ENCODE data around the gene HTRA3. TPM values are rescaled to one million over a fixed set of nuclear protein-coding genes. Genes with fewer than 3 reads are reported as not detected.

Gene HTRA3
- total RNA-seq, 4 donors from 2014 or later, result 3.3 to 22.5 (median 10.3) TPM

DNA sequence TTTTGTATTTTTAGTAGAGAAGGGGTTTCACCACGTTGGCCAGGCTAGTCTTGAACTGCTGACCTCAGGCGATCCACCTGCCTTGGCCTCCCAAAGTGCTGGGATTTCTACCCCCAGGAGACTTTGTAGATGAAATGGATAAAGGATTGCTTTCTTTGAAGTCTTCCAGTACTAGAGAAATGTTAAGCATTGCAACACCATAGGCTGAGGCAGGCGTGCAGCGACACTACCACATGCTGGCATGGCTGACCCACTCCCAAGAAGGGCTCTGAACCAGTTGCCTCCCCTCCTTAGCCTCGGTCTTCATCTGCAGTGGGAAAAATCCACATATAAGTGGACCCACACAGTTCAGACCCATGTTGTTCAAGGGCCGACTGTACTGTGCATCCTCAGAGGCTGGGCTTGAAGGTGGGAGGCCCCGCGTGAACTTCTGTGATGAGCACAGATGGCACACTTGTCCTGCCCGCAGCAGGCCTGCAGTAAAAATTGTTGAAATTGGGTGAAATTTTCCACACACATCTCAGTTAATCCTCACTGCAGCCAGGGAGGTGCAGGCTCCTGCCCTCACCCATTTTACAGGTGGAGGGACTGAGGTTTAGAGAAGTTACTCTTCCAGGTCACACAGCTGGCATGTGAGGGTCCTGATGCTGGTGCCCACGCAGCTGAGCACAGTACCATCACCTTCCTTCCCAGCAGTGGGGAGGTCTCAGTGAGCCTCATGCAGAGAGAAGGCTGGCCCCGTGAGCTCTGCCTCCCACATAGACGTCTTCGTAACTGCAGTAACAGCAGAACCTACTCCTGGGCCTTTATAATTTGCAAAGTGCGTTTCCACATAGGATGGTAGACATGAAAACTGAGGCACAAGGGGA is 35.5 kb downstream of the HTRA3 start:
- H3K27me3 ChIP-seq, result peaks cover 13% of the 10 kb centered on the region
- no peaks in the 10 kb centered on the region for H3K9me3 ChIP-seq
- no peak overlapping the region for H3K27ac ChIP-seq
- H3K4me3 ChIP-seq, result no peak overlapping the region
- TF ChIP-seq, protein P1, sequence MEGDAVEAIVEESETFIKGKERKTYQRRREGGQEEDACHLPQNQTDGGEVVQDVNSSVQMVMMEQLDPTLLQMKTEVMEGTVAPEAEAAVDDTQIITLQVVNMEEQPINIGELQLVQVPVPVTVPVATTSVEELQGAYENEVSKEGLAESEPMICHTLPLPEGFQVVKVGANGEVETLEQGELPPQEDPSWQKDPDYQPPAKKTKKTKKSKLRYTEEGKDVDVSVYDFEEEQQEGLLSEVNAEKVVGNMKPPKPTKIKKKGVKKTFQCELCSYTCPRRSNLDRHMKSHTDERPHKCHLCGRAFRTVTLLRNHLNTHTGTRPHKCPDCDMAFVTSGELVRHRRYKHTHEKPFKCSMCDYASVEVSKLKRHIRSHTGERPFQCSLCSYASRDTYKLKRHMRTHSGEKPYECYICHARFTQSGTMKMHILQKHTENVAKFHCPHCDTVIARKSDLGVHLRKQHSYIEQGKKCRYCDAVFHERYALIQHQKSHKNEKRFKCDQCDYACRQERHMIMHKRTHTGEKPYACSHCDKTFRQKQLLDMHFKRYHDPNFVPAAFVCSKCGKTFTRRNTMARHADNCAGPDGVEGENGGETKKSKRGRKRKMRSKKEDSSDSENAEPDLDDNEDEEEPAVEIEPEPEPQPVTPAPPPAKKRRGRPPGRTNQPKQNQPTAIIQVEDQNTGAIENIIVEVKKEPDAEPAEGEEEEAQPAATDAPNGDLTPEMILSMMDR (IDR thresholded peaks at IDR 0.05), result no peak
- TF ChIP-seq POLR2A (IDR thresholded peaks at IDR 0.05) (no peak), EP300 (IDR thresholded peaks at IDR 0.05) (no peak), POLR2AphosphoS5 (IDR thresholded peaks at IDR 0.05) (no peak)
- peaks cover 18% of the 10 kb centered on the region for H3K4me1 ChIP-seq
- no peaks in the 10 kb centered on the region for H3K36me3 ChIP-seq
- DNase-seq (ENCODE audit: low spot score in 2 of 2), result peak in 1 of 2 donors; percentile 42
- 80% methylated on average over 13 of the region's 14 CpGs for WGBS

DNA sequence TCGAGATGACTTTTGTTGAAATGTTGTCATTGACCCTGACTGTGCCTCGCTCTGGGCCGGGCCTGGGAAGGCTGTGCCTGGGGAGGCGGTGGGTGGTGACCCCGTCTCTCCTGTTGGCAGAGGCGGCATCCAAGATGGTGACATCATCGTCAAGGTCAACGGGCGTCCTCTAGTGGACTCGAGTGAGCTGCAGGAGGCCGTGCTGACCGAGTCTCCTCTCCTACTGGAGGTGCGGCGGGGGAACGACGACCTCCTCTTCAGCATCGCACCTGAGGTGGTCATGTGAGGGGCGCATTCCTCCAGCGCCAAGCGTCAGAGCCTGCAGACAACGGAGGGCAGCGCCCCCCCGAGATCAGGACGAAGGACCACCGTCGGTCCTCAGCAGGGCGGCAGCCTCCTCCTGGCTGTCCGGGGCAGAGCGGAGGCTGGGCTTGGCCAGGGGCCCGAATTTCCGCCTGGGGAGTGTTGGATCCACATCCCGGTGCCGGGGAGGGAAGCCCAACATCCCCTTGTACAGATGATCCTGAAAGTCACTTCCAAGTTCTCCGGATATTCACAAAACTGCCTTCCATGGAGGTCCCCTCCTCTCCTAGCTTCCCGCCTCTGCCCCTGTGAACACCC is 36.4 kb downstream of the HTRA3 start:
- peak; percentile 71 to 74 for DNase-seq (ENCODE audit: low spot score in 2 of 2)
- TF ChIP-seq, protein P1 (IDR thresholded peaks at IDR 0.05), result no peak
- TF ChIP-seq POLR2A (IDR thresholded peaks at IDR 0.05) (no peak), EP300 (IDR thresholded peaks at IDR 0.05) (no peak), POLR2AphosphoS5 (IDR thresholded peaks at IDR 0.05) (no peak)
- WGBS, result 93% methylated on average over 17 of the region's 35 CpGs
- Histone ChIP-seq H3K4me1 (peaks cover 18% of the 10 kb centered on the region), H3K36me3 (no peaks in the 10 kb centered on the region), H3K9me3 (no peaks in the 10 kb centered on the region), H3K27ac (no peak overlapping the region), H3K27me3 (peaks cover 13% of the 10 kb centered on the region), H3K4me3 (no peak overlapping the region)

DNA sequence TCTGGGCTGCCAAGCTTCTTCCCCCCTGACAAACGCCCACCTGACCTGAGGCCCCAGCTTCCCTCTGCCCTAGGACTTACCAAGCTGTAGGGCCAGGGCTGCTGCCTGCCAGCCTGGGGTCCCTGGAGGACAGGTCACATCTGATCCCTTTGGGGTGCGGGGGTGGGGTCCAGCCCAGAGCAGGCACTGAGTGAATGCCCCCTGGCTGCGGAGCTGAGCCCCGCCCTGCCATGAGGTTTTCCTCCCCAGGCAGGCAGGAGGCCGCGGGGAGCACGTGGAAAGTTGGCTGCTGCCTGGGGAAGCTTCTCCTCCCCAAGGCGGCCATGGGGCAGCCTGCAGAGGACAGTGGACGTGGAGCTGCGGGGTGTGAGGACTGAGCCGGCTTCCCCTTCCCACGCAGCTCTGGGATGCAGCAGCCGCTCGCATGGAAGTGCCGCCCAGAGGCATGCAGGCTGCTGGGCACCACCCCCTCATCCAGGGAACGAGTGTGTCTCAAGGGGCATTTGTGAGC is 37.0 kb downstream of the HTRA3 start:
- DNase-seq (ENCODE audit: low spot score in 2 of 2), result peak; percentile 65 to 74

DNA sequence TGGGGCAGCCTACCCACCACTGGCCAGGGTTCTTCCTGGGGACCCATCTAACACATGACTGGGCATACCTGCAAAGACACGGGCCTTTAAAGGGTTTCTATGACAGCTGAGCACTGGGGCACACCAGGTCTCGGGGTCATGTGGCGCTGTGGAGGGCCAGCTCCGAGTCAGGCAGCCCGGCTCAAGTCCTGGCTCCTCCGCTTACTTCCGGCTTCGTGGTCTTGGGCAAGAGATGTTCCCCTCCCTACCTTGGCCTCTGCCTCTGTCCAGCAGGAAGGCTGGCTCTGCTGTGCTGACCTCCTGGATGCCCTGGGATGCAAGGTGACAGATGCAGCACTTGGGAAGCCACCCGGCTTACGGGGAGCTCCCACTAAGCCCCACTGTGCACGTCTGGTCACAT is 37.6 kb downstream of the HTRA3 start:
- Histone ChIP-seq H3K27me3 (peaks cover 13% of the 10 kb centered on the region), H3K4me3 (no peak overlapping the region), H3K36me3 (no peaks in the 10 kb centered on the region), H3K27ac (no peak overlapping the region), H3K4me1 (peaks cover 18% of the 10 kb centered on the region), H3K9me3 (no peaks in the 10 kb centered on the region)
- DNase-seq (ENCODE audit: low spot score in 2 of 2), result peak; percentile 50 to 62
- TF ChIP-seq EP300 (IDR thresholded peaks at IDR 0.05) (no peak), POLR2A (IDR thresholded peaks at IDR 0.05) (no peak), POLR2AphosphoS5 (IDR thresholded peaks at IDR 0.05) (no peak)
- TF ChIP-seq, protein P1 (IDR thresholded peaks at IDR 0.05), result no peak
- 74% methylated on average over 9 of the region's 11 CpGs for WGBS

More for the DNA sequence above, 37.0 kb downstream of the HTRA3 start:
- Histone ChIP-seq H3K27me3 (peaks cover 13% of the 10 kb centered on the region), H3K36me3 (no peaks in the 10 kb centered on the region), H3K4me3 (no peak overlapping the region), H3K27ac (no peak overlapping the region), H3K4me1 (peaks cover 18% of the 10 kb centered on the region), H3K9me3 (no peaks in the 10 kb centered on the region)
- no peak for TF ChIP-seq EP300 (IDR thresholded peaks at IDR 0.05)
- no peak for TF ChIP-seq POLR2A (IDR thresholded peaks at IDR 0.05)
- TF ChIP-seq, protein P1 (IDR thresholded peaks at IDR 0.05), result no peak
- no peak for TF ChIP-seq POLR2AphosphoS5 (IDR thresholded peaks at IDR 0.05)
- WGBS, result 40% methylated on average over 1 of the region's 16 CpGs

DNA sequence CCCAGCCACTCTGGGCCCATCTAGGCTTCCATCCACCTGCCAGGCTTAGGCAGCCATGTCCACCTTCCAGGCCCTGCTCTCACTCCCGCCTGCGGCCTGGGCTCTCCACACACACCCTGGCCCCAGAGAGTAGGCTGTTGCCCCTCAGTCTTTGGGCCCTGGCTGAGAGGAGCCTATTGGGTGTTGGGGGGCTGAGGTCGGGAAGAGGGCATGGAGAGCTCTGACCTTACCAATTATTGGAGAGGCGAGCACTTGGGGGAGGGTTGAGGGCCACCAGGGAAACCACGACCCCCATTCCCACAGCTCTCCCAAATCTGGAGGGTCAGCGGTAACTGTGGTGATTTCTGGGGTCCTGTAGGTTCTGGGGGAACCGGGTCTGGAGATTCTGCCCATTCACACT is 38.2 kb downstream of the HTRA3 start:
- Histone ChIP-seq H3K27me3 (peaks cover 13% of the 10 kb centered on the region), H3K4me3 (no peak overlapping the region), H3K4me1 (peaks cover 18% of the 10 kb centered on the region), H3K27ac (no peak overlapping the region), H3K9me3 (no peaks in the 10 kb centered on the region), H3K36me3 (no peaks in the 10 kb centered on the region)
- 92% methylated on average over 6 of the region's 7 CpGs for WGBS
- DNase-seq (ENCODE audit: low spot score in 2 of 2), result peak; percentile 53 to 60
- TF ChIP-seq, protein P1 (IDR thresholded peaks at IDR 0.05), result no peak
- TF ChIP-seq POLR2A (IDR thresholded peaks at IDR 0.05) (no peak), POLR2AphosphoS5 (IDR thresholded peaks at IDR 0.05) (no peak), EP300 (IDR thresholded peaks at IDR 0.05) (no peak)

All from suprapubic skin (tissue), 4 donors.